GM23338 (cell line): ENCODE results near the gene ZPBP2. TPM values are rescaled to one million over a fixed set of nuclear protein-coding genes. Genes with fewer than 3 reads are reported as not detected.

Experiments
- ATAC-seq: fragments of 200-7000 bp; cut with Tn5 transposase; 3 replicates; pipeline ENCODE4 v1.9.1; 2020
- DNase-seq: peaks from one replicate; pipeline ENCODE4 v3.0.0-alpha.2; 2015; ENCODE audit warnings: low spot score
- H2AFZ ChIP-seq: fragments of 200-600 bp; sonication (generic); 2 replicates; pipeline ENCODE4 v1.8.0; 2016; ENCODE audit warnings: antibody characterized with exemption, mild to moderate bottlenecking, moderate library complexity
- H3F3A ChIP-seq: fragments of 200-600 bp; sonication (generic); replicated peaks from 2 replicates; pipeline ENCODE4 v1.8.0; 2017; ENCODE audit warnings: antibody characterized with exemption, mixed run types, low read depth
- H3K27ac ChIP-seq: fragments of 200-600 bp; sonication (generic); 2 replicates; pipeline ENCODE4 v1.6.1; 2016; ENCODE audit warnings: low read depth
- H3K27me3 ChIP-seq: fragments of 200-600 bp; sonication (generic); 2 replicates; pipeline ENCODE4 v1.8.0; 2016; ENCODE audit warnings: mild to moderate bottlenecking, mixed run types, moderate library complexity; ENCODE audit not compliant: insufficient read depth
- H3K36me3 ChIP-seq: fragments of 200-600 bp; sonication (generic); 2 replicates; pipeline ENCODE4 v1.8.0; 2016; ENCODE audit warnings: mild to moderate bottlenecking; ENCODE audit not compliant: insufficient read depth
- H3K4me1 ChIP-seq: fragments of 200-600 bp; sonication (generic); 2 replicates; pipeline ENCODE4 v1.8.0; 2016; ENCODE audit warnings: mild to moderate bottlenecking, moderate library complexity; ENCODE audit not compliant: insufficient read depth
- H3K4me2 ChIP-seq: fragments of 200-600 bp; sonication (generic); 2 replicates; pipeline ENCODE4 v1.7.1; 2017; ENCODE audit warnings: mixed run types
- H3K4me3 ChIP-seq: fragments of 200-600 bp; sonication (generic); 2 replicates; pipeline ENCODE4 v1.6.1; 2016; ENCODE audit warnings: mixed run types
- H3K79me2 ChIP-seq: fragments of 200-600 bp; sonication (generic); replicated peaks from 2 replicates; pipeline ENCODE4 v1.8.0; 2017; ENCODE audit warnings: mild to moderate bottlenecking; ENCODE audit not compliant: insufficient read depth
- H3K9me2 ChIP-seq: fragments of 200-600 bp; sonication (generic); 2 replicates; pipeline ENCODE4 v1.8.0; 2017; ENCODE audit not compliant: insufficient read depth
- H4K20me1 ChIP-seq: fragments of 200-600 bp; sonication (generic); replicated peaks from 2 replicates; pipeline ENCODE4 v1.8.0; 2017; ENCODE audit warnings: mild to moderate bottlenecking; ENCODE audit not compliant: insufficient read depth
- H3K27ac Mint-ChIP-seq: 2 replicates; pipeline ENCODE4 v1.8.0; 2020; ENCODE audit warnings: inconsistent platforms, mild to moderate bottlenecking, moderate library complexity, mixed read lengths
- H3K27me3 Mint-ChIP-seq: 3 replicates; pipeline ENCODE4 v1.8.0; 2022; ENCODE audit warnings: low read depth, mild to moderate bottlenecking, moderate library complexity, mixed read lengths, inconsistent platforms; ENCODE audit not compliant: insufficient read depth, poor library complexity
- H3K36me3 Mint-ChIP-seq: 3 replicates; pipeline ENCODE4 v1.8.0; 2021; ENCODE audit warnings: low read depth, mild to moderate bottlenecking, inconsistent platforms, moderate library complexity, mixed read lengths
- H3K4me1 Mint-ChIP-seq: 3 replicates; pipeline ENCODE4 v1.8.0; 2020; ENCODE audit warnings: mild to moderate bottlenecking, inconsistent platforms, mixed read lengths
- H3K4me3 Mint-ChIP-seq: 3 replicates; pipeline ENCODE4 v1.8.0; 2021; ENCODE audit warnings: moderate library complexity, mild to moderate bottlenecking, inconsistent platforms, mixed read lengths
- H3K9me3 Mint-ChIP-seq: 3 replicates; pipeline ENCODE4 v1.8.0; 2020; ENCODE audit warnings: moderate library complexity, mild to moderate bottlenecking, inconsistent platforms, mixed read lengths
- CTCF ChIP-seq, 2 experiments: fragments of 200-600 bp in 1 of 2; sonication (generic) in 1 of 2; conservative IDR thresholded peaks; 2 replicates each; pipeline versions ENCODE4 v1.5.1 to v1.6.1; 2016 to 2017; ENCODE audit warnings: antibody characterized with exemption in 2 of 2, low read depth in 2 of 2, mild to moderate bottlenecking in 2 of 2, moderate library complexity in 1 of 2
- ETS1 ChIP-seq: IDR thresholded peaks from 2 replicates; pipeline ENCODE4 v1.6.1; 2016; ENCODE audit warnings: antibody characterized with exemption
- JUNB ChIP-seq: IDR thresholded peaks from one replicate; pipeline ENCODE4 v1.6.1; 2016; ENCODE audit warnings: antibody characterized with exemption; ENCODE audit not compliant: unreplicated experiment
- NANOG ChIP-seq: IDR thresholded peaks from 2 replicates; pipeline ENCODE4 v1.6.1; 2016; ENCODE audit warnings: antibody characterized with exemption, borderline replicate concordance
- ZNF462 ChIP-seq: fragments of 250-450 bp; sonication (Bioruptor Pico); IDR thresholded peaks from 2 replicates; pipeline ENCODE4 v1.5.0; 2020; ENCODE audit warnings: mild to moderate bottlenecking, moderate library complexity
- polyA plus RNA-seq: library from polyadenylated mRNA; unstranded; fragments of >200 nt; fragmentation: Nextera tagmentation; extraction: Ambion mirVana; gene quantifications from 2 replicates; pipeline ENCODE4 v1.2.1, GENCODE V29; 2016
- total RNA-seq: library from RNA; depleted of rRNA; stranded (reverse); fragments of >200 nt; shearing (Covaris generic); gene quantifications from 2 replicates; pipeline ENCODE4 v1.2.3, GENCODE V29; 2014

The ZPBP2 gene
- total and polyA plus RNA-seq, 2 experiments from 2014 or later: not detected

- no peak for TF ChIP-seq ZNF462 (CRISPR knock-in tag)
Measured at GRCh38 chr17:39836117-39836516, 31.9 kb upstream of the ZPBP2 start (continued).

GRCh38 chr17:39838057-39838456 lies 29.9 kb upstream of the ZPBP2 start:
- Histone ChIP-seq H3K27ac (no peak overlapping the region), H3K4me1 (no peaks in the 10 kb centered on the region), H3K4me3 (no peak overlapping the region), H4K20me1 (no peaks in the 10 kb centered on the region), H3K4me2 (no peak overlapping the region), H3K79me2 (no peaks in the 10 kb centered on the region), H3K36me3 (no peaks in the 10 kb centered on the region), H3K9me2 (peaks cover 5% of the 10 kb centered on the region; the same call in 1 of the 2 replicates), H2AFZ (no peak overlapping the region), H3F3A (no peaks in the 10 kb centered on the region), H3K27me3 (no peaks in the 10 kb centered on the region)
- H3K4me3 Mint-ChIP-seq: no peak overlapping the region
- TF ChIP-seq NANOG (no peak), ETS1 (no peak), CTCF (conservative IDR thresholded peaks at IDR 0.05; ENCODE audit: low read depth in 2 of 2) (no peak), JUNB (no peak)
- H3K27ac Mint-ChIP-seq: no peak overlapping the region
- ATAC-seq: no peak
- no peak for DNase-seq
- peaks cover 7% of the 10 kb centered on the region for H3K27me3 Mint-ChIP-seq
- peaks cover 9% of the 10 kb centered on the region for H3K9me3 Mint-ChIP-seq
- no peaks in the 10 kb centered on the region; the same call in 2 of the 3 replicates for H3K36me3 Mint-ChIP-seq
- H3K4me1 Mint-ChIP-seq: no peaks in the 10 kb centered on the region
